A673 (cell line): ENCODE measurements around the gene KCNQ1. TPM values are rescaled to one million over a fixed set of nuclear protein-coding genes. Genes with fewer than 3 reads are reported as not detected.

Experiments
- BruUV-seq: library from RNA; stranded (reverse); fragments of 400-500 nt; replicated peaks from 2 replicates; lab custom pipeline; 2021; lab: Mats Ljungman, UMichigan
- CTCF ChIA-PET: fragments of 300-600 bp; sonication (Branson Sonifier 250); formaldehyde crosslinking; loops from one replicate; lab custom pipeline; 2022; ENCODE audit warnings: antibody characterized with exemption; lab: Charles Lee
- POLR2A ChIA-PET: fragments of 300-600 bp; sonication (Branson Sonifier 250); formaldehyde crosslinking; loops from one replicate; lab custom pipeline; 2022; ENCODE audit warnings: antibody characterized with exemption; ENCODE audit not compliant: low non-redundant PET; lab: Charles Lee
- DNase-seq: peaks from one replicate; pipeline ENCODE4 v3.0.0-alpha.2; 2015; ENCODE audit warnings: low spot score
- H3K27ac ChIP-seq: fragments of 200-600 bp; sonication (generic); 2 replicates; pipeline ENCODE4 v1.5.1; 2016; ENCODE audit warnings: mixed run types, low read depth, mild to moderate bottlenecking, mixed read lengths, antibody characterized with exemption, low read length; ENCODE audit not compliant: poor library complexity, severe bottlenecking
- H3K27me3 ChIP-seq: fragments of 200-600 bp; sonication (generic); replicated peaks from 2 replicates; pipeline ENCODE4 v1.6.1; 2017; ENCODE audit warnings: mixed run types, low read depth, mild to moderate bottlenecking, mixed read lengths, antibody characterized with exemption, low read length; ENCODE audit not compliant: insufficient read depth, poor library complexity
- H3K36me3 ChIP-seq: fragments of 200-600 bp; sonication (generic); 2 replicates; pipeline ENCODE4 v1.6.1; 2016; ENCODE audit warnings: mixed run types, mild to moderate bottlenecking, mixed read lengths, antibody characterized with exemption, low read length; ENCODE audit not compliant: insufficient read depth, poor library complexity, severe bottlenecking
- H3K4me1 ChIP-seq: fragments of 200-600 bp; sonication (generic); 2 replicates; pipeline ENCODE4 v1.6.1; 2017; ENCODE audit warnings: mixed run types, mild to moderate bottlenecking, mixed read lengths, antibody characterized with exemption, low read length; ENCODE audit not compliant: insufficient read depth, poor library complexity, severe bottlenecking
- H3K4me3 ChIP-seq: fragments of 200-600 bp; sonication (generic); 2 replicates; pipeline ENCODE4 v1.5.1; 2016; ENCODE audit warnings: low read depth, mixed run types, mild to moderate bottlenecking, mixed read lengths, low read length; ENCODE audit not compliant: poor library complexity, severe bottlenecking
- H3K9me3 ChIP-seq: fragments of 200-600 bp; sonication (generic); 2 replicates; pipeline ENCODE4 v1.6.1; 2016; ENCODE audit warnings: mixed run types, low read depth, mild to moderate bottlenecking, mixed read lengths, antibody characterized with exemption, low read length; ENCODE audit not compliant: poor library complexity, severe bottlenecking
- CTCF ChIP-seq: fragments of 300-800, 200-600 bp; sonication (generic); conservative IDR thresholded peaks from 2 replicates; pipeline ENCODE4 v1.5.1; 2017; ENCODE audit warnings: low read depth, mild to moderate bottlenecking, antibody characterized with exemption, low read length, moderate library complexity, mixed read lengths
- EZH2 ChIP-seq: fragments of 200-600 bp; sonication (generic); IDR thresholded peaks from 2 replicates; pipeline ENCODE4 v1.6.1; 2017; ENCODE audit warnings: borderline replicate concordance, low read depth, mild to moderate bottlenecking, mixed read lengths, antibody characterized with exemption, low read length; ENCODE audit not compliant: poor library complexity, severe bottlenecking
- intact Hi-C: fragments of 100-400 bp; cut with micrococcal nuclease; formaldehyde crosslinking; loops from one replicate; pipeline ENCODE4 v1.10.0; 2022; ENCODE audit not compliant: unreplicated experiment
- total RNA-seq: library from RNA; stranded (reverse); gene quantifications from 2 replicates; pipeline ENCODE4 v1.2.3, GENCODE V29; 2021

KCNQ1 gene
- total RNA-seq, 1 experiment from 2014 or later = not detected

- ChIA-PET POLR2A (no interaction called here), CTCF (no interaction called here)
- TF ChIP-seq EZH2 (no peak), CTCF (no peak)
- H3K9me3 ChIP-seq = no peaks in the 10 kb centered on the region
- no peak overlapping the region for H3K27ac ChIP-seq
- DNase-seq = no peak
- no peaks in the 10 kb centered on the region for H3K36me3 ChIP-seq
- H3K27me3 ChIP-seq = peaks cover 38% of the 10 kb centered on the region
- H3K4me3 ChIP-seq = no peak overlapping the region
- no TSS peak for BruUV-seq
- no peaks in the 10 kb centered on the region for H3K4me1 ChIP-seq
- intact Hi-C loops = no loop called here
Observed at GRCh38 chr11:2447951-2448650, 3.3 kb downstream of the KCNQ1 start.

GRCh38 chr11:2448661-2449547 is 4.1 kb downstream of the KCNQ1 start:
- Histone ChIP-seq H3K36me3 (no peaks in the 10 kb centered on the region), H3K4me3 (no peak overlapping the region), H3K27ac (no peak overlapping the region), H3K4me1 (no peaks in the 10 kb centered on the region), H3K9me3 (no peaks in the 10 kb centered on the region), H3K27me3 (peaks cover 35% of the 10 kb centered on the region)
- no peak for DNase-seq
- ChIA-PET CTCF (no interaction called here), POLR2A (no interaction called here)
- no peak for TF ChIP-seq CTCF
- TF ChIP-seq EZH2 = no peak
- BruUV-seq = no TSS peak
- intact Hi-C loops = no loop called here

GRCh38 chr11:2449548-2450320 is 4.9 kb downstream of the KCNQ1 start:
- peaks cover 31% of the 10 kb centered on the region for H3K27me3 ChIP-seq
- H3K27ac ChIP-seq = no peak overlapping the region
- BruUV-seq = no TSS peak
- H3K4me1 ChIP-seq = no peaks in the 10 kb centered on the region
- ChIA-PET CTCF (no interaction called here), POLR2A (no interaction called here)
- DNase-seq = no peak
- intact Hi-C loops = no loop called here
- no peak overlapping the region for H3K4me3 ChIP-seq
- no peaks in the 10 kb centered on the region for H3K36me3 ChIP-seq
- TF ChIP-seq EZH2 (no peak), CTCF (no peak)
- no peaks in the 10 kb centered on the region for H3K9me3 ChIP-seq
